Activated CD4-positive, alpha-beta T cell treated with anti-CD3 and anti-CD28 coated beads, Interleukin-2, amount 10 ng/mL, durations not matched to agents 24 days and 14 days (primary cell): Measurements from ENCODE around the gene HK2. TPM values are rescaled to one million over a fixed set of nuclear protein-coding genes. Genes with fewer than 3 reads are reported as not detected.
"Not testable (repeated sequence)": the region's sequence is repeated elsewhere in the genome, so short reads cannot be mapped to it uniquely, and the experiment has no call there.

ENCODE experiments used
- DNase-seq: peaks from one replicate; pipeline ENCODE4 v3.0.0; 2022
- H3K27ac Mint-ChIP-seq: one replicate; pipeline ENCODE4 v1.8.0; 2022; ENCODE audit warnings: mild to moderate bottlenecking, mixed read lengths
- H3K27me3 Mint-ChIP-seq: one replicate; pipeline ENCODE4 v1.8.0; 2022; ENCODE audit warnings: mixed read lengths
- H3K36me3 Mint-ChIP-seq: one replicate; pipeline ENCODE4 v1.8.0; 2022; ENCODE audit warnings: low read depth, mild to moderate bottlenecking, mixed read lengths
- H3K4me1 Mint-ChIP-seq: one replicate; pipeline ENCODE4 v1.8.0; 2021; ENCODE audit warnings: mixed read lengths
- H3K4me3 Mint-ChIP-seq: one replicate; pipeline ENCODE4 v1.8.0; 2022; ENCODE audit warnings: mild to moderate bottlenecking, moderate library complexity, mixed read lengths
- H3K9me3 Mint-ChIP-seq: one replicate; pipeline ENCODE4 v1.8.0; 2021; ENCODE audit warnings: mixed read lengths
- intact Hi-C: fragments of 100-400 bp; cut with micrococcal nuclease; formaldehyde crosslinking; loops from one replicate; pipeline ENCODE4 v1.15.1; 2023
- total RNA-seq: library from RNA; stranded (reverse); gene quantifications from 2 replicates; pipeline ENCODE4 v1.2.3, GENCODE V29; 2022

Gene HK2
- total RNA-seq, 1 donor from 2014 or later = 118 TPM

- Mint-ChIP-seq H3K4me1 (peaks cover 88% of the 10 kb centered on the region), H3K9me3 (no peaks in the 10 kb centered on the region), H3K36me3 (peaks cover 23% of the 10 kb centered on the region), H3K27ac (no peak overlapping the region), H3K4me3 (no peak overlapping the region), H3K27me3 (no peaks in the 10 kb centered on the region)
- DNase-seq = no peak
- intact Hi-C loops = loop anchor here (1.0 to 10.0 kb wide), 2 partner anchors 9 to 270 kb away; no protein-coding TSS in a partner anchor
These were observed 10.8 kb downstream of the HK2 start for GRCh38 chr2:74844752-74845151.

GRCh38 chr2:74845217-74845751 lies 11.4 kb downstream of the HK2 start:
- intact Hi-C loops = loop anchor here (10.0 kb wide), 1 partner anchor 270 kb away; no protein-coding TSS in a partner anchor
- H3K36me3 Mint-ChIP-seq = peaks cover 25% of the 10 kb centered on the region
- no peaks in the 10 kb centered on the region for H3K27me3 Mint-ChIP-seq

GRCh38 chr2:74845991-74846390 lies 12.1 kb downstream of the HK2 start:
- DNase-seq = no peak
- intact Hi-C loops = loop anchor here (10.0 kb wide), 1 partner anchor 271 kb away; no protein-coding TSS in a partner anchor
- H3K36me3 Mint-ChIP-seq = peaks cover 27% of the 10 kb centered on the region
- H3K4me3 Mint-ChIP-seq = peak overlapping the region; percentile 44
- H3K4me1 Mint-ChIP-seq = peaks cover 94% of the 10 kb centered on the region
- no peaks in the 10 kb centered on the region for H3K9me3 Mint-ChIP-seq
- no peaks in the 10 kb centered on the region for H3K27me3 Mint-ChIP-seq
- H3K27ac Mint-ChIP-seq = no peak overlapping the region

More at GRCh38 chr2:74845217-74845751, 11.4 kb downstream of the HK2 start:
- Mint-ChIP-seq H3K9me3 (no peaks in the 10 kb centered on the region), H3K27ac (peak overlapping the region; percentile 55), H3K4me1 (peaks cover 91% of the 10 kb centered on the region), H3K4me3 (peak overlapping the region; percentile 67)
- DNase-seq = peak; percentile 78

- Mint-ChIP-seq H3K36me3 (peaks cover 25% of the 10 kb centered on the region), H3K27ac (peak overlapping the region; percentile 14), H3K4me3 (peak overlapping the region; percentile 44), H3K9me3 (no peaks in the 10 kb centered on the region), H3K4me1 (peaks cover 92% of the 10 kb centered on the region), H3K27me3 (no peaks in the 10 kb centered on the region)
- no peak for DNase-seq
- intact Hi-C loops = loop anchor here (10.0 kb wide), 1 partner anchor 272 kb away; no protein-coding TSS in a partner anchor
These were observed 12.6 kb downstream of the HK2 start for GRCh38 chr2:74846481-74846880.

- peaks cover 24% of the 10 kb centered on the region for H3K36me3 Mint-ChIP-seq
- H3K27me3 Mint-ChIP-seq = no peaks in the 10 kb centered on the region
- no peak overlapping the region for H3K4me3 Mint-ChIP-seq
- no peaks in the 10 kb centered on the region for H3K9me3 Mint-ChIP-seq
- no peak for DNase-seq
- intact Hi-C loops = loop anchor here (10.0 kb wide), 1 partner anchor 272 kb away; no protein-coding TSS in a partner anchor
- peaks cover 87% of the 10 kb centered on the region for H3K4me1 Mint-ChIP-seq
- no peak overlapping the region for H3K27ac Mint-ChIP-seq
These were observed 13.3 kb downstream of the HK2 start for GRCh38 chr2:74847070-74847858.

GRCh38 chr2:74849228-74849892 lies 15.4 kb downstream of the HK2 start:
- peak; percentile 80 for DNase-seq
- no peaks in the 10 kb centered on the region for H3K9me3 Mint-ChIP-seq
- H3K4me1 Mint-ChIP-seq = peaks cover 69% of the 10 kb centered on the region
- peaks cover 30% of the 10 kb centered on the region for H3K36me3 Mint-ChIP-seq
- H3K27ac Mint-ChIP-seq = peak overlapping the region; percentile 86
- H3K4me3 Mint-ChIP-seq = peak overlapping the region; percentile 84
- no peaks in the 10 kb centered on the region for H3K27me3 Mint-ChIP-seq
- intact Hi-C loops = loop anchor here (1.0 to 10.0 kb wide), 2 partner anchors 13 to 275 kb away; no protein-coding TSS in a partner anchor

GRCh38 chr2:74850496-74851190 lies 16.7 kb downstream of the HK2 start:
- no peak overlapping the region for H3K4me3 Mint-ChIP-seq
- H3K36me3 Mint-ChIP-seq = peaks cover 39% of the 10 kb centered on the region
- intact Hi-C loops = no loop called here

GRCh38 chr2:74851191-74851566 lies 17.3 kb downstream of the HK2 start:
- Mint-ChIP-seq H3K4me3 (no peak overlapping the region), H3K4me1 (peaks cover 57% of the 10 kb centered on the region), H3K27ac (no peak overlapping the region), H3K36me3 (peaks cover 45% of the 10 kb centered on the region), H3K27me3 (no peaks in the 10 kb centered on the region), H3K9me3 (no peaks in the 10 kb centered on the region)
- DNase-seq = no peak
- intact Hi-C loops = no loop called here

More at GRCh38 chr2:74850496-74851190, 16.7 kb downstream of the HK2 start:
- DNase-seq = no peak
- no peaks in the 10 kb centered on the region for H3K9me3 Mint-ChIP-seq
- peaks cover 62% of the 10 kb centered on the region for H3K4me1 Mint-ChIP-seq
- H3K27ac Mint-ChIP-seq = no peak overlapping the region
- no peaks in the 10 kb centered on the region for H3K27me3 Mint-ChIP-seq

- Mint-ChIP-seq H3K36me3 (peaks cover 52% of the 10 kb centered on the region), H3K4me1 (peaks cover 45% of the 10 kb centered on the region)
- intact Hi-C loops, DNase-seq, H3K4me3 Mint-ChIP-seq, H3K9me3 Mint-ChIP-seq, H3K27me3 Mint-ChIP-seq, H3K27ac Mint-ChIP-seq: not testable (repeated sequence)
These were observed 19.4 kb downstream of the HK2 start for GRCh38 chr2:74853360-74853759.

- peaks cover 35% of the 10 kb centered on the region for H3K4me1 Mint-ChIP-seq
These were observed 20.5 kb downstream of the HK2 start for GRCh38 chr2:74854401-74854800.

GRCh38 chr2:74855114-74855707 lies 21.3 kb downstream of the HK2 start:
- H3K36me3 Mint-ChIP-seq = peaks cover 47% of the 10 kb centered on the region
- intact Hi-C loops, H3K27ac Mint-ChIP-seq, H3K27me3 Mint-ChIP-seq, DNase-seq, H3K4me3 Mint-ChIP-seq, H3K9me3 Mint-ChIP-seq: not testable (repeated sequence)
- H3K4me1 Mint-ChIP-seq = peaks cover 28% of the 10 kb centered on the region

More at GRCh38 chr2:74854401-74854800, 20.5 kb downstream of the HK2 start:
- no peaks in the 10 kb centered on the region for H3K27me3 Mint-ChIP-seq
- intact Hi-C loops = no loop called here
- no peak for DNase-seq
- H3K27ac Mint-ChIP-seq = no peak overlapping the region
- H3K4me3 Mint-ChIP-seq = no peak overlapping the region
- no peaks in the 10 kb centered on the region for H3K9me3 Mint-ChIP-seq
- peaks cover 50% of the 10 kb centered on the region for H3K36me3 Mint-ChIP-seq

GRCh38 chr2:74856004-74856578 lies 22.2 kb downstream of the HK2 start:
- intact Hi-C loops = no loop called here
- peaks cover 41% of the 10 kb centered on the region for H3K36me3 Mint-ChIP-seq
- H3K27me3 Mint-ChIP-seq = no peaks in the 10 kb centered on the region
- peaks cover 20% of the 10 kb centered on the region for H3K4me1 Mint-ChIP-seq
- DNase-seq = no peak
- no peak overlapping the region for H3K27ac Mint-ChIP-seq
- no peak overlapping the region for H3K4me3 Mint-ChIP-seq
- H3K9me3 Mint-ChIP-seq = no peaks in the 10 kb centered on the region

GRCh38 chr2:74856599-74856998 lies 22.7 kb downstream of the HK2 start:
- peaks cover 17% of the 10 kb centered on the region for H3K4me1 Mint-ChIP-seq
- H3K36me3 Mint-ChIP-seq = peaks cover 41% of the 10 kb centered on the region

More at GRCh38 chr2:74856599-74856998, 22.7 kb downstream of the HK2 start:
- H3K27me3 Mint-ChIP-seq = no peaks in the 10 kb centered on the region
- H3K27ac Mint-ChIP-seq = no peak overlapping the region
- no peaks in the 10 kb centered on the region for H3K9me3 Mint-ChIP-seq
- intact Hi-C loops = no loop called here
- DNase-seq = no peak
- no peak overlapping the region for H3K4me3 Mint-ChIP-seq
